GM12874 (cell line): ENCODE measurements around the gene EXD3.
A peak's percentile ranks its signal among the peaks of the same experiment; 100 is the strongest.

ENCODE experiments used
- TF ChIP-seq, protein P1 (sequence below): IDR thresholded peaks from 2 replicates; pipeline ENCODE4 v1.5.1; 2011; ENCODE audit warnings: low read depth, mild to moderate bottlenecking, control low read depth, low read length, moderate library complexity; ENCODE audit not compliant: insufficient read depth

EXD3 gene

DNA sequence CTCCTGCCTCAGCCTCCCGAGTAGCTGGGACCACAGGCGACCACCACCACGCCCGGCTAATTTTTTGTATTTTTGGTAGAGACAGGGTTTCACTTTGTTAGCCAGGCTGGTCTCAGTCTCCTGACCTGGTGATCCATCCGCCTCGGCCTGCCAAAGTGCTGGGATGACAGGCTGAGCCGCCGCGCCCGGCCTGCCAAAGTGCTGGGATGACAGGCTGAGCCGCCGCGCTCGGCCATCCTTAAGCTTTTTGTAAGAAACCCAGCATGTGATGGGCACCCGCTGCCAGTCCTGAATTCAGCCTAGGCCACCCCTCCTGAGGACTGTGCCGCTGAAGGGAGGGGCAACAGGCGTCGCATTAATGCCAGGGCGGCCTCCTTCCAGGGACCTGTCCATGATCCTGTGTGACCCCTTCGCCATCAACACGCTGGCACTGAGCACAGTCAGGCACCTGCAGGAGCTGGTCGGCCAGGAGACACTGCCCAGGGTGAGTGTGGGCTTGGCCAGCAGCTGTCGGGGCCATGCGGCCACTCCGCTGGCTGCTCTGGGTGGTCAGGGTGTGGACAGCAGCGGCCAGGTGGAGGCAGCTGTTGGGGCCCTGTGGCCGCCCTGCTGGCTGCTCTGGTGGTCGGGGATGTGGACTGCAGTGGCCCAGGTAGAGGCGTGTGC, 157.3 kb downstream of the EXD3 start:
- TF ChIP-seq, protein P1, sequence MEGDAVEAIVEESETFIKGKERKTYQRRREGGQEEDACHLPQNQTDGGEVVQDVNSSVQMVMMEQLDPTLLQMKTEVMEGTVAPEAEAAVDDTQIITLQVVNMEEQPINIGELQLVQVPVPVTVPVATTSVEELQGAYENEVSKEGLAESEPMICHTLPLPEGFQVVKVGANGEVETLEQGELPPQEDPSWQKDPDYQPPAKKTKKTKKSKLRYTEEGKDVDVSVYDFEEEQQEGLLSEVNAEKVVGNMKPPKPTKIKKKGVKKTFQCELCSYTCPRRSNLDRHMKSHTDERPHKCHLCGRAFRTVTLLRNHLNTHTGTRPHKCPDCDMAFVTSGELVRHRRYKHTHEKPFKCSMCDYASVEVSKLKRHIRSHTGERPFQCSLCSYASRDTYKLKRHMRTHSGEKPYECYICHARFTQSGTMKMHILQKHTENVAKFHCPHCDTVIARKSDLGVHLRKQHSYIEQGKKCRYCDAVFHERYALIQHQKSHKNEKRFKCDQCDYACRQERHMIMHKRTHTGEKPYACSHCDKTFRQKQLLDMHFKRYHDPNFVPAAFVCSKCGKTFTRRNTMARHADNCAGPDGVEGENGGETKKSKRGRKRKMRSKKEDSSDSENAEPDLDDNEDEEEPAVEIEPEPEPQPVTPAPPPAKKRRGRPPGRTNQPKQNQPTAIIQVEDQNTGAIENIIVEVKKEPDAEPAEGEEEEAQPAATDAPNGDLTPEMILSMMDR = no peak

DNA sequence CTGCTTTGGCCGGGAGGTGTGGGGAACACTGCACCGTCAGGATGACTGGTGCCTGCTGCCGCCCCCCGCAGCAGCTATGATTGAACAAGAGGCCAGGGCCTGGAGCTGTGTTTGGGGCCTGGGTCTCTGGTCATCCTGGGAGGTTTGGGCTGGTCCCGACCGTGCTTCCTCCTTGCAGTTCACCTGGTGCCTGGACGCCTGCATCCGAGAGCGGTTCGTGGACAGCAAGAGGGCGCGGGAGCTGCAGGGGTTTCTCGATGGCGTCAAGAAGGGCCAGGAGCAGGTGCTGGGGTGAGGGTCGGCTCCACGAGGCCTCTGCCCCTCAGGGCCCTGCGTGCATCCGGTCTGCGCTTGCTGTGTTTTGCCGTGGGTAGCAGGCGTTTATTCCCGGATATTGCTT, 158.9 kb downstream of the EXD3 start:
- TF ChIP-seq, protein P1 = no peak

DNA sequence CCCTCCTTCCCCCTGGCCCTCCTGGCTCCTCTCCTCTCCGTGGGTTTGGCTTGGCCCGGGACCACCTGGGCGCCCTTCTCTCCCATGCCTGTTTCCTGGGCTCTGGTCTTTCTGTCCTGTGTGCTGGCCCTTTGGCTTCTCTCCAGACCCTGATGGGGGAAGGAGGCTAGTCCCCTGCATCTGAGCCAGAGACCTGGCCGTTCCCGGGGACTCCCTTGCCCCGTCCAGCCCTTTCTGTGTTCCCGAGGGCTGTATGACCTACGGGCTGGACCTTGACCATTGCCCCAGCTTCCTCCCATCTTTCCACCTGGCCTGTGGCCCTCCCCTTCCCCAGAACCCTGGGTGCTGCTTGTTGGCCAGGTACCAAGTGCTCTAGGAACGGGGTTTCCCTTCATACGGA, 159.5 kb downstream of the EXD3 start:
- TF ChIP-seq, protein P1 = no peak

DNA sequence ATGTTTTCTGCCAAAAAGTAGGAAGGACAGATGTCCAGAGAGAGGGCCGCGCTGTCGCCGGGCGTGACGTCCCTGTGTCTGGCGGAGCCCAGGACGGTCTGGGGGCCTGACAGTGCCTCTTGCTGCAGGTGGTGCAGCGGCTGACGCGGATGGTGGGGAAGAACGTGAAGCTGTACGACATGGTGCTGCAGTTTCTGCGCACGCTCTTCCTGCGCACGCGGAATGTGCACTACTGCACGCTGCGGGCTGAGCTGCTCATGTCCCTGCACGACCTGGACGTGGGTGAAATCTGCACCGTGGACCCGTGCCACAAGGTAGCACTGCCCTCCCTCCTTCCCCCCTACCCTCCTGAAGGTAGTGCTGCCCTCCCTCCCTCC, 160.1 kb downstream of the EXD3 start:
- TF ChIP-seq, protein P1 = no peak

DNA sequence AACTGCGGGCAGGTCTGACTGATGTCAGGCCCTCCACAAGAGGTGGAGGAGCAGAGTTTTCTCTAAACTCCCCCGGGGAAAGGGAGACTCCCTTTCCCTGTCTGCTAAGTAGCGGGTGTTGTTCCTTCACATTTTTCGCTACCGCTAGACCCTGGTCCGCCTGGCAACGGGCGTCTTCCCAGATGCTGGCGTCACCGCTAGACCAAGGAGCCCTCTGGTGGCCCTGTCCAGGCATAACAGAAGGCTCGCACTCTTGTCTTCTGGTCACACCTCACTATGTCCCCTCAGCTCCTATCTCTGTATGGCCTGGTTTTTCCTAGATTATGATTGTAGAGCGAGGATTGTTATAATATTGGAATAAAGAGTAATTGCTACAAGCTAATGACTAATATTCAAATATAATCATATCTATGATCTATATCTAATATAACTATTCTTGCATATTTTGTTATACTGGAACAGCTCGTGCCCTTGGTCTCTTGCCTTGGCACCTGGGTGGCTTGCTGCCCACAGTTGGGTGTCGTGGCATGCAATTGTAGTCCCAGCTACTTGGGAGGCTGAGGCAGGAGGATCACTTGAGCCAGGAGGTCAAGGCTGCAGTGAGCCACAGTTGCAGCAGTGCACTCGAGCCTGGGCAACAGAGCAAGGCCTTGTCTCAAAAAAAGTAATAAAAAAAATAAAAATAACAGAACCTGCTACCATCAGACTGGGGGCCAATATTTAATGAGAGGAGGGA, 160.6 kb downstream of the EXD3 start:
- TF ChIP-seq, protein P1 = peak; percentile 13; the same call in 1 of the 2 replicates
